Mesenchymal stem cell (in vitro differentiated cells and primary cell): ENCODE results near the gene HCAR3.
"Not testable (repeated sequence)": the region's sequence is repeated elsewhere in the genome, so short reads cannot be mapped to it uniquely, and the experiment has no call there.

Experiments used
- DNase-seq: peaks from one replicate; pipeline ENCODE4 v3.0.0-alpha.2; 2013
- H2AFZ ChIP-seq: one replicate; pipeline ENCODE4 v1.6.1; 2013; ENCODE audit warnings: low read depth, mild to moderate bottlenecking, control low read depth, inconsistent platforms, low read length, moderate library complexity
- H2AK5ac ChIP-seq: 2 replicates; pipeline ENCODE4 v1.6.1; 2013; ENCODE audit warnings: low read length, moderate library complexity, mild to moderate bottlenecking, inconsistent platforms; ENCODE audit not compliant: severe bottlenecking
- H2BK120ac ChIP-seq: one replicate; pipeline ENCODE4 v1.6.1; 2013; ENCODE audit warnings: low read depth, mild to moderate bottlenecking, inconsistent platforms, low read length, moderate library complexity
- H2BK12ac ChIP-seq, 2 experiments: one replicate each; pipeline ENCODE4 v1.6.1; 2013; ENCODE audit warnings: inconsistent platforms in 2 of 2, low read length in 2 of 2, mild to moderate bottlenecking in 2 of 2, moderate library complexity in 2 of 2, control low read depth in 1 of 2
- H2BK15ac ChIP-seq: one replicate; pipeline ENCODE4 v1.6.1; 2013; ENCODE audit warnings: mild to moderate bottlenecking, low read depth, inconsistent platforms; ENCODE audit not compliant: poor library complexity, severe bottlenecking
- H2BK5ac ChIP-seq: 2 replicates; pipeline ENCODE4 v1.6.1; 2013; ENCODE audit warnings: low read depth, mild to moderate bottlenecking, low read length, control low read depth, inconsistent platforms; ENCODE audit not compliant: poor library complexity, severe bottlenecking
- H3K14ac ChIP-seq, 2 experiments: one replicate each; pipeline ENCODE4 v1.6.1; 2013; ENCODE audit warnings: inconsistent platforms in 2 of 2, low read length in 2 of 2, control low read depth in 1 of 2, mild to moderate bottlenecking in 1 of 2, moderate library complexity in 1 of 2
- H3K18ac ChIP-seq, 2 experiments: one replicate each; pipeline ENCODE4 v1.6.1; 2013; ENCODE audit warnings: inconsistent platforms in 2 of 2, low read length in 2 of 2, control low read depth in 1 of 2, low read depth in 1 of 2, mild to moderate bottlenecking in 1 of 2
- H3K23ac ChIP-seq, 2 experiments: one replicate each; pipeline ENCODE4 v1.6.1; 2013; ENCODE audit warnings: inconsistent platforms in 2 of 2, low read length in 2 of 2, mild to moderate bottlenecking in 2 of 2, moderate library complexity in 2 of 2, control low read depth in 1 of 2
- H3K27ac ChIP-seq: 2 replicates; pipeline ENCODE4 v1.5.1; 2013; ENCODE audit warnings: mild to moderate bottlenecking, moderate library complexity, low read length, control low read depth, inconsistent platforms; ENCODE audit not compliant: poor library complexity, severe bottlenecking
- H3K27me3 ChIP-seq, 2 experiments: 2 replicates each; pipeline versions ENCODE4 v1.6.1 to v1.7.0; 2013; ENCODE audit warnings: low read length in 2 of 2, mild to moderate bottlenecking in 2 of 2, moderate library complexity in 2 of 2, control low read depth in 1 of 2, inconsistent platforms in 1 of 2; ENCODE audit not compliant: control insufficient read depth in 1 of 2, insufficient read depth in 1 of 2
- H3K36me3 ChIP-seq, 2 experiments: 2 replicates each; pipeline versions ENCODE4 v1.6.1 to v1.7.0; 2013; ENCODE audit warnings: low read length in 2 of 2, control low read depth in 1 of 2, inconsistent platforms in 1 of 2, low read depth in 1 of 2, mild to moderate bottlenecking in 1 of 2; ENCODE audit not compliant: insufficient read depth in 2 of 2, control insufficient read depth in 1 of 2
- H3K4ac ChIP-seq, 2 experiments: one replicate each; pipeline ENCODE4 v1.6.1; 2013; ENCODE audit warnings: inconsistent platforms in 2 of 2, low read length in 2 of 2, mild to moderate bottlenecking in 2 of 2, moderate library complexity in 2 of 2, control low read depth in 1 of 2, low read depth in 1 of 2
- H3K4me1 ChIP-seq: 2 replicates; pipeline ENCODE4 v1.6.1; 2013; ENCODE audit warnings: low read depth, low read length, control low read depth; ENCODE audit not compliant: control insufficient read depth, insufficient read depth
- H3K4me2 ChIP-seq: 2 replicates; pipeline ENCODE4 v1.6.1; 2013; ENCODE audit warnings: low read length, mild to moderate bottlenecking, inconsistent platforms; ENCODE audit not compliant: poor library complexity, severe bottlenecking
- H3K4me3 ChIP-seq, 2 experiments: 2 replicates each; pipeline versions ENCODE4 v1.5.1 to v1.7.0; 2013; ENCODE audit warnings: low read length in 2 of 2, mild to moderate bottlenecking in 2 of 2, control low read depth in 1 of 2, low read depth in 1 of 2; ENCODE audit not compliant: insufficient read depth in 1 of 2
- H3K79me1 ChIP-seq: replicated peaks from 2 replicates; pipeline ENCODE4 v1.6.1; 2013; ENCODE audit warnings: mild to moderate bottlenecking, control low read depth, low read length, inconsistent platforms; ENCODE audit not compliant: poor library complexity, severe bottlenecking
- H3K9ac ChIP-seq: 2 replicates; pipeline ENCODE4 v1.7.0; 2013; ENCODE audit warnings: mild to moderate bottlenecking, low read length, moderate library complexity
- H3K9me3 ChIP-seq: 2 replicates; pipeline ENCODE4 v1.7.0; 2013; ENCODE audit warnings: mild to moderate bottlenecking, low read length; ENCODE audit not compliant: control insufficient read depth
- H4K8ac ChIP-seq: one replicate; pipeline ENCODE4 v1.6.1; 2013; ENCODE audit warnings: inconsistent platforms, mild to moderate bottlenecking, low read length, moderate library complexity
- H4K91ac ChIP-seq: one replicate; pipeline ENCODE4 v1.6.1; 2013; ENCODE audit warnings: mild to moderate bottlenecking, low read length, inconsistent platforms
- WGBS: methylation state at CpG from one replicate; pipeline ENCODE4 v1.1.7; 2013; ENCODE audit warnings: mixed read lengths; 5-methylcytosine and 5-hydroxymethylcytosine counted together

Gene HCAR3

GRCh38 chr12:122681814-122682213, 34.8 kb downstream of the HCAR3 start:
- Histone ChIP-seq H3K79me1 (no peaks in the 10 kb centered on the region), H2AFZ (no peak overlapping the region), H3K14ac (no peak overlapping the region), H4K8ac (no peak overlapping the region), H4K91ac (no peak overlapping the region), H3K4me2 (no peak overlapping the region), H3K27me3 (no peaks in the 10 kb centered on the region), H3K4me1 (peaks cover 8% of the 10 kb centered on the region), H3K9ac (no peak overlapping the region), H3K27ac (no peak overlapping the region), H3K4ac (no peak overlapping the region), H3K9me3 (no peaks in the 10 kb centered on the region), H3K23ac (no peak overlapping the region), H3K4me3 (no peak overlapping the region), H2BK120ac (no peak overlapping the region), H2BK5ac (no peak overlapping the region), H2BK15ac (no peak overlapping the region), H2AK5ac (no peak overlapping the region), H3K18ac (no peak overlapping the region), H2BK12ac (peak overlapping the region in 1 of 2 experiments; percentile 47), H3K36me3 (no peaks in the 10 kb centered on the region)
- 91% methylated on average over 4 of the region's 4 CpGs for WGBS
- peak; percentile 70 for DNase-seq

- H3K18ac ChIP-seq, H2BK15ac ChIP-seq, DNase-seq, H4K91ac ChIP-seq, H3K4me1 ChIP-seq, H3K27ac ChIP-seq, H3K4me2 ChIP-seq, H2AFZ ChIP-seq, H3K9ac ChIP-seq, H3K23ac ChIP-seq, H3K14ac ChIP-seq, H3K79me1 ChIP-seq, H2BK120ac ChIP-seq, H3K27me3 ChIP-seq, H2BK12ac ChIP-seq, H4K8ac ChIP-seq, H2BK5ac ChIP-seq, H3K4me3 ChIP-seq, H3K4ac ChIP-seq, H3K9me3 ChIP-seq, H3K36me3 ChIP-seq: not testable (repeated sequence)
- 89% methylated on average over 6 of the region's 6 CpGs for WGBS
- H2AK5ac ChIP-seq, result peak overlapping the region; percentile 39
These were observed 35.6 kb downstream of the HCAR3 start for GRCh38 chr12:122680989-122681388.

- not testable (repeated sequence) for H2BK12ac ChIP-seq, H3K4me2 ChIP-seq, H3K79me1 ChIP-seq, H3K27ac ChIP-seq, H3K9me3 ChIP-seq, H3K27me3 ChIP-seq, DNase-seq, H3K14ac ChIP-seq, H3K18ac ChIP-seq, H3K23ac ChIP-seq, H3K4me3 ChIP-seq, H2AFZ ChIP-seq, H2BK120ac ChIP-seq, H3K4ac ChIP-seq, H3K4me1 ChIP-seq, H3K9ac ChIP-seq, H2BK5ac ChIP-seq, H3K36me3 ChIP-seq, H4K8ac ChIP-seq
- Histone ChIP-seq H2BK15ac (peak overlapping the region; percentile 7), H2AK5ac (peak overlapping the region; percentile 97), H4K91ac (peak overlapping the region; percentile 75)
- WGBS, result 99% methylated on average over 32 of the region's 32 CpGs
These were observed 39.8 kb downstream of the HCAR3 start for GRCh38 chr12:122676781-122677180.

- not testable (repeated sequence) for H3K4ac ChIP-seq, H3K14ac ChIP-seq, H3K18ac ChIP-seq, H4K8ac ChIP-seq, H3K4me2 ChIP-seq, H2BK12ac ChIP-seq, H2BK15ac ChIP-seq, H3K79me1 ChIP-seq, H2BK5ac ChIP-seq, DNase-seq, H3K23ac ChIP-seq, H2BK120ac ChIP-seq, H3K36me3 ChIP-seq, H2AFZ ChIP-seq, H3K9me3 ChIP-seq, H3K4me1 ChIP-seq, H4K91ac ChIP-seq, H3K27ac ChIP-seq, H2AK5ac ChIP-seq, H3K27me3 ChIP-seq, H3K4me3 ChIP-seq, H3K9ac ChIP-seq
- 97% methylated on average over 6 of the region's 8 CpGs for WGBS
These were observed 40.6 kb downstream of the HCAR3 start for GRCh38 chr12:122676015-122676414.
